Dendritic cell treated with granulocyte-macrophage colony-stimulating factor and Interleukin-4, amounts not matched to agents 40 ng/mL and 50 ng/mL, for 4 days (primary cell): ENCODE data around the gene C5AR2.
"Not testable (repeated sequence)": the region's sequence is repeated elsewhere in the genome, so short reads cannot be mapped to it uniquely, and the experiment has no call there.

ENCODE experiments used
- H3K27ac Mint-ChIP-seq: one replicate; pipeline ENCODE4 v1.8.0; 2022; ENCODE audit warnings: mild to moderate bottlenecking, mixed read lengths
- H3K27me3 Mint-ChIP-seq: one replicate; pipeline ENCODE4 v1.8.0; 2022; ENCODE audit warnings: mild to moderate bottlenecking, mixed read lengths
- H3K36me3 Mint-ChIP-seq: one replicate; pipeline ENCODE4 v1.8.0; 2022; ENCODE audit warnings: low read depth, mixed read lengths
- H3K4me1 Mint-ChIP-seq: one replicate; pipeline ENCODE4 v1.8.0; 2022; ENCODE audit warnings: low read depth, mixed read lengths
- H3K4me3 Mint-ChIP-seq: one replicate; pipeline ENCODE4 v1.8.0; 2022; ENCODE audit warnings: mild to moderate bottlenecking, moderate library complexity, mixed read lengths
- H3K9me3 Mint-ChIP-seq: one replicate; pipeline ENCODE4 v1.8.0; 2022; ENCODE audit warnings: mixed read lengths
- intact Hi-C: fragments of 100-400 bp; cut with micrococcal nuclease; formaldehyde crosslinking; loops from one replicate; pipeline ENCODE4 v1.15.0; 2022

Gene C5AR2

GRCh38 chr19:47336765-47337718 is 5.1 kb downstream of the C5AR2 start:
- H3K36me3 Mint-ChIP-seq, result peaks cover 27% of the 10 kb centered on the region
- H3K4me1 Mint-ChIP-seq, result peaks cover 62% of the 10 kb centered on the region
- intact Hi-C loops, result not testable (repeated sequence)

DNA sequence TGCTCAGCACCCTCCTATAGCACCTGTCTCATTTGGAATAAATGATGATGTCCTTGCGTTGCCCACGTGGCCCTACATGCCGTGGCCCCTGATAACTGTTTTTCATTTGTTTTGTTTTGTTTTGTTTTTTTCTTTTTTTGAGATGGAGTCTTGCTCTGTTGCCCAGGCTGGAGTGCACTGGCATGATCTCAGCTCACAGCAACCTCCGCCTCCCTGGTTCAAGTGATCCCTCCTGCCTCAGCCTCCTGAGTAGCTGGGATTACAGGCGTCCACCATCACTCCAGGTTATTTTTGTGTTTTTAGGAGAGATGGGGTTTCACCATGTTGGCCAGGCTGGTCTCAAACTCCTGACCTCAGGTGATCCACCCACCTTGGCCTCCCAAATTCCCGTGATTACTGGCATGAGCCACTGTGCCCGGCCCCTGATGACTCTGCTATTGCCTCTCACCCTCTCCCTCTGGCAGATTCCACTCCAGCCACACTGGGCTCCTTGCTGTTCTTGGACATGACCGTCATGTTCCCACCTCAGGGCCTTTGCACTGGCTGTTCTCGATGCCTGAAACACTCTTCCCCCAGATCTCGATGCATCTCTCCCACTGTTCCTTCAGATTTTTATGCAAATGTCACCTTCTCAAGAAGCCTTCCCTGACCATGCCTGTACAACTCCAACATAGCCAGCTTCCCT is 7.4 kb downstream of the C5AR2 start:
- intact Hi-C loops, result no loop called here
- Mint-ChIP-seq H3K27ac (peak overlapping the region; percentile 8), H3K4me3 (no peak overlapping the region), H3K9me3 (no peaks in the 10 kb centered on the region), H3K4me1 (peaks cover 55% of the 10 kb centered on the region), H3K36me3 (peaks cover 37% of the 10 kb centered on the region), H3K27me3 (no peaks in the 10 kb centered on the region)

More at GRCh38 chr19:47336765-47337718, 5.1 kb downstream of the C5AR2 start:
- peak overlapping the region; percentile 87 for H3K27ac Mint-ChIP-seq
- not testable (repeated sequence) for H3K9me3 Mint-ChIP-seq, H3K27me3 Mint-ChIP-seq
- H3K4me3 Mint-ChIP-seq, result peak overlapping the region; percentile 71

DNA sequence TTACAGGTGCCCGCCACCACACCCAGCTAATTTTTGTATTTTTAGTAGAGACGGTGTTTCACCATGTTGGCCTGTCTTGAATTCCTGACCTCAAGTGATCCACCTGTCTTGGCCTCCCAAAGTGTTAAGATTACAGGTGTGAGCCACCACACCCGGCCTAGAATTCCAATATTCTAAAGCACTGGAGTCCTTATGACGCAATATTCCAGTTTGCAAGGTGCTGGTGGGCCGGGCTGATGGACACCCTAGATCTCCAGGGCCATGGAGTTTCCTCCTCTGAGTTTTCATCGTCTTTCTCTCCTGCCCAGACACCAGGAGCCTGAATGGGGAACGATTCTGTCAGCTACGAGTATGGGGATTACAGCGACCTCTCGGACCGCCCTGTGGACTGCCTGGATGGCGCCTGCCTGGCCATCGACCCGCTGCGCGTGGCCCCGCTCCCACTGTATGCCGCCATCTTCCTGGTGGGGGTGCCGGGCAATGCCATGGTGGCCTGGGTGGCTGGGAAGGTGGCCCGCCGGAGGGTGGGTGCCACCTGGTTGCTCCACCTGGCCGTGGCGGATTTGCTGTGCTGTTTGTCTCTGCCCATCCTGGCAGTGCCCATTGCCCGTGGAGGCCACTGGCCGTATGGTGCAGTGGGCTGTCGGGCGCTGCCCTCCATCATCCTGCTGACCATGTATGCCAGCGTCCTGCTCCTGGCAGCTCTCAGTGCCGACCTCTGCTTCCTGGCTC is 8.7 kb downstream of the C5AR2 start:
- H3K36me3 Mint-ChIP-seq, result peaks cover 37% of the 10 kb centered on the region
- intact Hi-C loops, result no loop called here
- no peak overlapping the region for H3K27ac Mint-ChIP-seq
- no peak overlapping the region for H3K4me3 Mint-ChIP-seq
- peaks cover 42% of the 10 kb centered on the region for H3K4me1 Mint-ChIP-seq
- no peaks in the 10 kb centered on the region for H3K9me3 Mint-ChIP-seq
- H3K27me3 Mint-ChIP-seq, result no peaks in the 10 kb centered on the region

DNA sequence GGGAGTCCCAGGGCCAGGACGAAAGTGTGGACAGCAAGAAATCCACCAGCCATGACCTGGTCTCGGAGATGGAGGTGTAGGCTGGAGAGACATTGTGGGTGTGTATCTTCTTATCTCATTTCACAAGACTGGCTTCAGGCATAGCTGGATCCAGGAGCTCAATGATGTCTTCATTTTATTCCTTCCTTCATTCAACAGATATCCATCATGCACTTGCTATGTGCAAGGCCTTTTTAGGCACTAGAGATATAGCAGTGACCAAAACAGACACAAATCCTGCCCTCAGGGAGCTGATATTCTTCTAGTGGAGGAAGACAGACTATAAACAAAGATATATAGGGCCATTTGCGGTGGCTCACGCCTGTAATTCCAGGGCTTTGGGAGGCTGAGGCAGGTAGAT is 9.8 kb downstream of the C5AR2 start:
- Mint-ChIP-seq H3K4me3 (no peak overlapping the region), H3K27ac (no peak overlapping the region), H3K4me1 (peaks cover 36% of the 10 kb centered on the region), H3K36me3 (peaks cover 37% of the 10 kb centered on the region), H3K27me3 (no peaks in the 10 kb centered on the region), H3K9me3 (no peaks in the 10 kb centered on the region)
- intact Hi-C loops, result no loop called here

DNA sequence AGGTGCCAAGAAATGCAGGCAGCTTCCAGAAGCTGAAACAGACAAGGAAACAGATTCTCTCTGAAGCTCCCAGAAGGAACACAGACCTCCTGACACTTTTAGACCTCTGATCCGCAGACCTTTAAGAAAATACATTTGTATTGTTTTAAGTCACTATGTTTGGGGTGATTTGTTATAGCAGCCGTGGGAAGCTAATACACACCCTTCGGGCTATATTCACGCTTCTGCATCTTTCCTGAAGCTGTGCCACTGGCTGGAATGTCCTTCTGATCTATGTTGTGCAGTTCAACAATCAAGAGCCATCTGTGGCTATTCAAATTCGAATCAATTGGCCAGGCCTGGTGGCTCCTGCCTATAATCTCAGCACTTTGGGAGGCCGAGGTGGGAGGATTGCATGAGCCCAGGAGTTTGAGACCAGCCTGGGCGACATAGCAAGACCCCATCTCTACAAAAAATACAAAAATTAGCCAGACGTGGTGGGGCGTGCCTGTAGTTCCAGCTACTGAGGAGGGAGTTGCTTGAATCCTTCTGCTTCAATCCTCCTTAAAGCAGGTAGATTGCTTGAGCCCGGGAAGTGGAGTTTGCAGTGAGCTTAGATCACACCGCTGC is 11.3 kb downstream of the C5AR2 start:
- Mint-ChIP-seq H3K4me1 (peaks cover 30% of the 10 kb centered on the region), H3K27ac (no peak overlapping the region), H3K36me3 (peaks cover 37% of the 10 kb centered on the region), H3K9me3 (no peaks in the 10 kb centered on the region), H3K4me3 (no peak overlapping the region), H3K27me3 (no peaks in the 10 kb centered on the region)
- intact Hi-C loops, result no loop called here

DNA sequence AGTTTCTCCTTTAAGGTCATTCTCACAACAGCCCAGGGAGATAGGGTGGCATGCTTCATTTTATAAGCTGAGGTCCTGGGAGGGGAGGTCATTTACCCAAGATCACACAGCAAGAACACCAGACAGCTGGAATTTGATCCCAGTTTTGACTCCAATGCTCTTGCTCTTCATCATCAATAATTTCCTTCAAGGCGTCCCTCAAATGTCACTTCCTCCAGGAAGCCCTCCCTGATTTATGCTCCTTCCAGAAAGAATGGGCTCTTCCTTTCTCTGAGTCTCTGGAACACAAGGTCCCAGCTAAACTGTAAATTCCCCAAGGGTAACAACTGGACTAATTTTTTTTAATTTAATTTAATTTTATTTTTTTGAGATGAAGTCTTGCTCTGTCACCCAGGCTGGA is 12.4 kb downstream of the C5AR2 start:
- intact Hi-C loops, result no loop called here
- Mint-ChIP-seq H3K27me3 (no peaks in the 10 kb centered on the region), H3K27ac (no peak overlapping the region), H3K9me3 (no peaks in the 10 kb centered on the region), H3K4me1 (peaks cover 33% of the 10 kb centered on the region), H3K36me3 (peaks cover 40% of the 10 kb centered on the region), H3K4me3 (no peak overlapping the region)

- H3K27me3 Mint-ChIP-seq, H3K4me3 Mint-ChIP-seq, H3K9me3 Mint-ChIP-seq: not testable (repeated sequence)
- Mint-ChIP-seq H3K4me1 (peaks cover 39% of the 10 kb centered on the region), H3K36me3 (peaks cover 38% of the 10 kb centered on the region), H3K27ac (peak overlapping the region; percentile 37)
- intact Hi-C loops, result loop anchor here (5.0 kb wide), 2 partner anchors 36 to 39 kb away; partner anchors contain the start of gene C5AR1
Observed at GRCh38 chr19:47346024-47346423, 14.0 kb downstream of the C5AR2 start.

DNA sequence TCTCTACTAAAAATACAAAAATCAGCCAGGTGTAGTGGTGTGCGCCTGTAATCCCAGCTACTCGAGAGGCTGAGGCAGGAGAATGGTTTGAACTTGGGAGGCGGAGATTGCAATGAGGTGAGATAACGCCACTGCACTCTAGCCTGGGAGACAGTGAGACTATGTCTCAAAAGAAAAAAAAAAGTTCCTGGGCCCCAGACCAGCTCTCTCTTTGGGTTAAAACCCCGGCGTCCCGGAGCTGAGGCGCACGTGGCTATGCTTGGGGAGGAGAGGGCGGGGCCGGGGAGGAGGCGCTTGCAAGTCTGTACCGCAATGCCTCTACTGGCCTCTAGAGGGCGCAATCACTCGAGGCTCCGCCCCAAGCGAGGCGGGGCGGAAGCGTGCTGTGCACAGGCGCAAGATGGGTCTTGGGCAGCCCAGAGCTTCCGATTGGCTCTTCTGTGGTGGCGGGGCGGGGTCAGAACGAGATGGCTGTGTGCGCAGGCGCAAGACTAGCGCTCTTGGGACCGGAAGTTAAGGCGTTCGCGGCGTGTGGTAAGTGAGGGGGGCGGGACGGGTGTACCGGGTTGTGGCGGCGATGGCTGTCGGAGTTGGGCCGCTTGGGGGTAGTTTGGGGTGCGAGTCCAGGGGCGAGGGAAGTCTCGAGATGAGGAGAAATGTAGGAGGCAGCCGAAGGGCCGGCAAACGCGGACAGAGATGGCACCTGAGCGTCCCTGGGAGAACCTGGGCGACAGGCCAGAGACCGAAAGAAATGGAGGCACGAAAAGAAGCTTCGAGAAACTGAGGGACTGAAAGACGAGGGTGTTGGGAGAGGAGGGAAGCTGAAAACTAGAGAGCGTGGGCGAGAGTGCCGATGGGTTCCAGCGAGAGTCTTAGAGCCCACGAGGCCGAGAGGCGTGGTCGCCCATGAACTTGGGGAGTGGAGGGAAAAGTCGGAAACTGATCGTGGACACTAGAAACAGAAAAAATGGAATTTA is 17.1 kb downstream of the C5AR2 start, which contains the start of gene DHX34:
Gene DHX34 (plus strand): TSS at position 497 of the 977 bp plus-strand sequence. CDS start 3,716 bp downstream, outside the sequence.
- H3K27ac Mint-ChIP-seq, result peak within 1 kb of the TSS; percentile 89
- intact Hi-C loops, result loop anchor here (5.0 kb wide), 2 partner anchors 33 to 42 kb away; partner anchors contain the start of gene C5AR1
- peaks cover 38% of the 10 kb centered on the region for H3K4me1 Mint-ChIP-seq
- H3K36me3 Mint-ChIP-seq, result peaks cover 43% of the 10 kb centered on the region
- no peaks in the 10 kb centered on the region for H3K9me3 Mint-ChIP-seq
- peak within 1 kb of the TSS; percentile 87 for H3K4me3 Mint-ChIP-seq
- H3K27me3 Mint-ChIP-seq, result no peaks in the 10 kb centered on the region

DNA sequence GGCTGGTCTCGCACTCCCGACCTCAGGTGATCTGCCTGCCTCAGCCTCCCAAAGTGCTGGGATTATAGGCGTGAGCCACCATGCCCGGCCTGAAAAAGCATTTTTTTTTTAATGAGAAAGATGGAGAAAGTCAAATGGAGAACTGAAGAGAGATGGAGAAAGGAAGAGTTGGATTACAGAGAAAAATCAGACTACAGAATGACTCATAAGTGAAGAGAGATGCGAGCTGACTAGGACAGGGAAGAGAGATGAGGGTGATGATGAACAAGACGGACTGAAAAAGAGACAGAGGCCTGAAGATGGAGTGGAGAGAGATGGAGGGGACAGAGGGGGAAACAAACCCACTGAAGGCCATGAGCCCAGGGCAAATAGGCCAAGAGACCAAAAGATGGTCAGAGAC is 18.7 kb downstream of the C5AR2 start:
- Mint-ChIP-seq H3K4me3 (peak overlapping the region; percentile 1), H3K9me3 (no peaks in the 10 kb centered on the region), H3K4me1 (peaks cover 38% of the 10 kb centered on the region), H3K27ac (peak overlapping the region; percentile 89), H3K36me3 (peaks cover 58% of the 10 kb centered on the region), H3K27me3 (no peaks in the 10 kb centered on the region)
- intact Hi-C loops, result no loop called here

GRCh38 chr19:47351548-47351947 is 19.6 kb downstream of the C5AR2 start:
- intact Hi-C loops, result no loop called here
- Mint-ChIP-seq H3K27ac (peak overlapping the region; percentile 15), H3K4me3 (no peak overlapping the region), H3K36me3 (peaks cover 67% of the 10 kb centered on the region), H3K27me3 (no peaks in the 10 kb centered on the region), H3K9me3 (no peaks in the 10 kb centered on the region), H3K4me1 (peaks cover 35% of the 10 kb centered on the region)

DNA sequence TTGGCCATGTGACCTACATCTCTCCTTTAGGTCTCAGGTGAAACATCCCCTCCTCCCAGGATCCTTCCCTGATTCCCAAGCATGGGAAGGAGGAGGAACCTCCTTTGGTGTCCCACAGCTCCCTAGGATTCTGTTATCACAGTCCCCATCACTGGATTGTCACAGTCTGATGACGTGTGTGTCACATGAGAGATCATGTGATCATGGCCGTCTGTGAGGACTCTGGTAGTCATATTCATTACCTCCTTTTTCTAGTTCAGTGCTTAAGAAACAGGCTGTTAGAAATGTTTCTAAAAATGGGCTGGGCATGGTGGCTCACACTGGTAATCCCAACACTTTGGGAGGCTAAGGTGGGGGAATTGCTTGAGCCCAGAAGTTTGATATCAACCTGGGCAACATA is 20.1 kb downstream of the C5AR2 start:
- Mint-ChIP-seq H3K27ac (peak overlapping the region; percentile 15), H3K27me3 (no peaks in the 10 kb centered on the region), H3K4me1 (peaks cover 33% of the 10 kb centered on the region), H3K9me3 (no peaks in the 10 kb centered on the region), H3K4me3 (no peak overlapping the region), H3K36me3 (peaks cover 72% of the 10 kb centered on the region)
- intact Hi-C loops, result no loop called here

DNA sequence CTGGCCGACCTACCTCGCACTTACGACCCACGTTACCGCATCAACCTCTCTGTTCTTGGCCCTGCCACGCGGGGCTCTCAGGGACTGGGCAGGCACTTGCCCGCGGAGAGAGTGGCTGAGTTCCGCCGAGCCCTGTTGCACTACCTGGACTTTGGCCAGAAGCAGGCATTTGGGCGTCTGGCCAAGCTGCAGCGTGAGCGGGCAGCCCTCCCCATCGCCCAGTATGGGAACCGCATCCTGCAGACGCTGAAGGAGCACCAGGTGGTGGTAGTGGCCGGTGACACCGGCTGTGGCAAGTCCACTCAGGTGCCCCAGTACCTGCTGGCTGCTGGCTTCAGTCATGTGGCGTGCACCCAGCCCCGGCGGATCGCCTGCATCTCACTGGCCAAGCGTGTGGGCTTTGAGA is 21.3 kb downstream of the C5AR2 start:
- Mint-ChIP-seq H3K4me3 (no peak overlapping the region), H3K27ac (no peak overlapping the region), H3K4me1 (peaks cover 32% of the 10 kb centered on the region), H3K36me3 (peaks cover 85% of the 10 kb centered on the region), H3K9me3 (no peaks in the 10 kb centered on the region), H3K27me3 (no peaks in the 10 kb centered on the region)
- intact Hi-C loops, result no loop called here
